Activated CD8-positive, alpha-beta T cell treated with anti-CD3 and anti-CD28 coated beads, Interleukin-2, amount 10 ng/mL, durations not matched to agents 7 days and 5 days (primary cell): Measurements from ENCODE around the gene GUCA1A. TPM values are rescaled to one million over a fixed set of nuclear protein-coding genes. Genes with fewer than 3 reads are reported as not detected.

Source experiments
- ATAC-seq: fragments of 150-1000 bp; cut with Tn5 transposase; one replicate; pipeline ENCODE4 v1.10.0; 2021; ENCODE audit warnings: moderate library complexity
- CTCF ChIA-PET: fragments of 350-600 bp; sonication (Branson Sonifier 250); formaldehyde crosslinking; loops from one replicate; lab custom pipeline; 2021; ENCODE audit warnings: antibody characterized with exemption; lab: Charles Lee
- POLR2A ChIA-PET: fragments of 350-600 bp; sonication (Branson Sonifier 250); formaldehyde crosslinking; loops from one replicate; lab custom pipeline; 2021; ENCODE audit warnings: antibody characterized with exemption; lab: Charles Lee
- DNase-seq: peaks from one replicate; pipeline ENCODE4 v3.0.0-alpha.2; 2020
- H3K27ac Mint-ChIP-seq: one replicate; pipeline ENCODE4 v1.8.0; 2021; ENCODE audit warnings: mild to moderate bottlenecking, mixed read lengths
- H3K27me3 Mint-ChIP-seq: one replicate; pipeline ENCODE4 v1.8.0; 2021; ENCODE audit warnings: low read depth, mixed read lengths
- H3K36me3 Mint-ChIP-seq: one replicate; pipeline ENCODE4 v1.8.0; 2021; ENCODE audit warnings: low read depth, mixed read lengths
- H3K4me1 Mint-ChIP-seq: one replicate; pipeline ENCODE4 v1.8.0; 2021; ENCODE audit warnings: low read depth, mixed read lengths
- H3K4me3 Mint-ChIP-seq: one replicate; pipeline ENCODE4 v1.8.0; 2021; ENCODE audit warnings: mild to moderate bottlenecking, mixed read lengths
- H3K9me3 Mint-ChIP-seq: one replicate; pipeline ENCODE4 v1.8.0; 2022; ENCODE audit warnings: mixed read lengths; ENCODE audit not compliant: insufficient read depth
- total RNA-seq, 2 experiments: library from RNA; stranded (reverse); gene quantifications; one replicate each; pipeline ENCODE4 v1.2.3, GENCODE V29; 2021

Gene GUCA1A
- total RNA-seq: not detected

DNA sequence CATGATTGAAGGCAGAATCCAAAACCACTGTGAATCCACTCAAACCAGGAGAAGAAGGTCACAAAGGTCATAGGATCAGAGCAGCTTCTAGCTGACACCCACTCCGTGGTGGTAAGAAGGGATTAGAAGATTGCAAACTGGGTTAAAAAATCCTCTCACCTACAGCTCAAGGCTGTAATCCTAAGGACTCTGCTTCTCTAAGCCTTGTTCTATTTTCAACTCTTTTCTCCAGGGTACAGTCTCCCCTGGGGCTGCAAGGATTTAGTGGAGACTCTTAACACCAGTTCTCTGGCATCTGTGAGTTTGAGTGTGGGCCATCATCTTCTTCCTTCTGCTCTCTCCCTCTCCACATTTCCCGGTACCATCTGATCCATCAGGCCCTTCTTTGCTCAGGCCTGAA is at the start of gene GUCA1A:
Gene GUCA1A (plus strand): TSS at position 264 of the 400 bp plus-strand sequence. CDS start 250 bp downstream, outside the sequence.
- Mint-ChIP-seq H3K4me1 (no peaks in the 10 kb centered on the region), H3K27me3 (peaks cover 6% of the 10 kb centered on the region), H3K27ac (no peak within 1 kb of the TSS), H3K36me3 (no peaks in the 10 kb centered on the region), H3K9me3 (no peaks in the 10 kb centered on the region), H3K4me3 (no peak within 1 kb of the TSS)
- POLR2A ChIA-PET: no interaction called here
- no peak for ATAC-seq
- CTCF ChIA-PET: interaction anchor here (1.3 kb wide), 1 partner anchor 129 kb away, joined by 3 read pairs; no protein-coding TSS in a partner anchor
- DNase-seq: no peak

DNA sequence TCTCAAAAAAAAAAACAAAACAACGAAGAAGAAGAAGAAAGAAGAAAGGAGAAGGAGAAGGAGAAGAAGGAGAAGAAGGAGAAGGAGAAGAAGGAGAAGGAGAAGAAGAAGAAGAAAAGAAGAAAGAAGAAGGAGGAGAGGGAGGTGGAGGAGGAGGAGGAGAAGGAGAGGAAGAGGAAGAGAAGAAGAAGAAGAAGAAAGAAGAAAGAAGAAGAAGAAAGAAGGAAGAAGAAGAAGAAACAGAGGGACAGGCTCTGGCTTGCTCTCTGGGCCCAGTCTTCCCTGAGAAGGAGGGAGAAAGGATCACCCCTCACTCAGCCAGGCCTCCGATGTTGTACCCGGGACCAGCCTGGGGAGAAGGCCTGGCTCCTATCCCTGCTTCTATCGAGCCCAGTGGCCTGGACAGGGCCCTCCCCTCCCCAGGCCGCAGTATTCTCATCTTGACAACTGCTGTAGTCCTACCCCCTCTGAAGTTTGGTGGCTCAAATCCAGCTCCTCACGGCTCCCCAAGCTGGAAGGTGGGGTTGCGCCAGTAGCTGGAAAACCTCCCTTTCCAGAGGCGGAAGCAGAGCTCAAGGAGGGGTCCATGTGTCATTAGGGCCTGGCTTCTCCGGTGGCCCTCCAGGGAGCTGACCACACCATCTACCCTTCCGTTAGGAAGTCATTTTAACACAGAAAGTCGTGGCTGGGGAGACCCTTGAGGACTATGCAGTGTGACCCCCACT is 49.6 kb upstream of the GUCA1A start:
- no peaks in the 10 kb centered on the region for H3K9me3 Mint-ChIP-seq
- CTCF ChIA-PET: interaction anchor here (0.7 kb wide), 1 partner anchor 14 kb away, joined by 3 read pairs; no protein-coding TSS in a partner anchor

DNA sequence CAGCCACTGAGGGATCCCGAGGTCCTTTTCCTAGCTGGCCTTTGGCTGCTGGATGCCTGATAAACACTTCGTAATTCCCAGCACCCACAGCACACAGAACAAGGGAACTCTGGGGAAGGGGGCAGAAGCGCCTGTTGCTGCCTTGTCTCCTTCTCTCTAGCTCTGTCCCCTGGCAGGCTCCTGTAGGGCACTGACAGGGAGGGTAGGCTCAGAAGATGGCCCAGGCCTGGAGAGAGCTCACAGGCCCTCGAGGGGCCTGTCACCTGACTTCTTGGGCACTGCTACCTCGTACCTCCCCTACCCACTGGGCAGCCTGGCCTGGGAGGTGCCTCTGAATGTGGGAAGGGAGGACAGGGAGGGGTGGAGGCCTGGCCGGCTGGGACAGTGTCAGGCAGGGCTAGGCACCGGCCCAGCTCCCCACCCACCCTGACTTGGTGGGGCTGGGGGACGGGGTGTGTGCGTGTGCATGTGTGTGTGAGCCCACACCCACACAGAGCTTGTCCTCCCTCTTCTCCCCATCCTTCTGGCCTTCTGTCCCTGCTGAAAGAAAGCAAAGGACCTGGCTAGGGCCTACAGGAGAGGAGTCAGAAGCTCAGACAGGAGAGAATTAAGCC is 48.8 kb upstream of the GUCA1A start:
- no peaks in the 10 kb centered on the region for H3K9me3 Mint-ChIP-seq
- no peak for ATAC-seq
- CTCF ChIA-PET: interaction anchor here (0.7 kb wide), 1 partner anchor 13 kb away, joined by 3 read pairs; no protein-coding TSS in a partner anchor
- H3K4me1 Mint-ChIP-seq: no peaks in the 10 kb centered on the region
- H3K27ac Mint-ChIP-seq: no peak overlapping the region
- H3K4me3 Mint-ChIP-seq: no peak overlapping the region
- H3K27me3 Mint-ChIP-seq: no peaks in the 10 kb centered on the region
- POLR2A ChIA-PET: no interaction called here
- no peaks in the 10 kb centered on the region for H3K36me3 Mint-ChIP-seq
- no peak for DNase-seq

More for the DNA sequence above, 49.6 kb upstream of the GUCA1A start:
- Mint-ChIP-seq H3K4me1 (no peaks in the 10 kb centered on the region), H3K36me3 (no peaks in the 10 kb centered on the region), H3K27ac (no peak overlapping the region), H3K27me3 (no peaks in the 10 kb centered on the region), H3K4me3 (no peak overlapping the region)
- ATAC-seq (no peak), DNase-seq (no peak)
- POLR2A ChIA-PET: no interaction called here

DNA sequence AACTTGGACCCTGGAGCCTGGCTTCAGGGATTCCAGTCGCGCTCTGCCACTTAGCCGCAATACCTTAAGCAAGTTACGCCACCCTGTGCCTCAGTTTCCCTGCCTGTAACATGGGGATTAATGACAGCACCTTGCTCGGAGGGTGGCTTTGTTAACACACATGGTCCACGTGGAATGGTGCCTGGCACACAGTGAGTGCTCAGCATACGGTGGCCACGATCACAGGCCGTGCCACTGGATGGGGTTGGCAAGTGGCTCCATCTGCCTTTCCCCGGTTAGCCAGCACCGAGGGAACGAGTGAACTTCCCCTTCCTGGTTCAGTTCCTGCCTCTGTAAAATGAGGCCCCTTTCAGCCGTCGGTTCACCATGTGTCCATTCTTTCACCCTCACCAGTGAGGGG is 47.9 kb upstream of the GUCA1A start:
- ChIA-PET CTCF (interaction anchor here (2.6 kb wide), 1 partner anchor 22 kb away, joined by 8 read pairs; no protein-coding TSS in a partner anchor), POLR2A (no interaction called here)
- Mint-ChIP-seq H3K27me3 (no peaks in the 10 kb centered on the region), H3K4me3 (no peak overlapping the region), H3K27ac (no peak overlapping the region), H3K36me3 (no peaks in the 10 kb centered on the region), H3K4me1 (no peaks in the 10 kb centered on the region), H3K9me3 (no peaks in the 10 kb centered on the region)
- ATAC-seq (no peak), DNase-seq (no peak)

DNA sequence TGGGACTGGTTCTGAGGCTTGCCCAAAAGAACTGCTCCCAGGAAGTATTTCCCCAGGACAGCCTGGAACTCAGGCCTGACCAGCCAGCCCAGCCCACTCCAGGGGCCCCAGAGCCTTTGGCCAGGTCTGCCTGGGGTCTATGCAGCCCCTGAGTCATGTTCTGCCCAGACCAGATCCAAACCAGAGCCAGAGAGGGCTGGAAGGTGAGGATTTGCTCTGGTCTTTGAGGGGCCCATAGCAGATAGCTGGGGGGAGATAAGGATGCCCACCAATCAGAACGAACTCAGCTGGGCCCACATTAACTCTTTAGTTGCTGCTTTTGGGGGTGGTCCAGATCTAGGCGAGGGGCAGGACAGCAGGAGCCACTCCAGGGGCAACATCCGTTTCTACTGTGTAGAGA is 47.5 kb upstream of the GUCA1A start:
- no peaks in the 10 kb centered on the region for H3K27me3 Mint-ChIP-seq
- H3K4me1 Mint-ChIP-seq: no peaks in the 10 kb centered on the region
- no peak overlapping the region for H3K27ac Mint-ChIP-seq
- no peaks in the 10 kb centered on the region for H3K9me3 Mint-ChIP-seq
- POLR2A ChIA-PET: no interaction called here
- H3K4me3 Mint-ChIP-seq: no peak overlapping the region
- CTCF ChIA-PET: interaction anchor here (2.6 kb wide), 1 partner anchor 22 kb away, joined by 8 read pairs; no protein-coding TSS in a partner anchor
- H3K36me3 Mint-ChIP-seq: no peaks in the 10 kb centered on the region
- ATAC-seq: no peak
- DNase-seq: no peak

DNA sequence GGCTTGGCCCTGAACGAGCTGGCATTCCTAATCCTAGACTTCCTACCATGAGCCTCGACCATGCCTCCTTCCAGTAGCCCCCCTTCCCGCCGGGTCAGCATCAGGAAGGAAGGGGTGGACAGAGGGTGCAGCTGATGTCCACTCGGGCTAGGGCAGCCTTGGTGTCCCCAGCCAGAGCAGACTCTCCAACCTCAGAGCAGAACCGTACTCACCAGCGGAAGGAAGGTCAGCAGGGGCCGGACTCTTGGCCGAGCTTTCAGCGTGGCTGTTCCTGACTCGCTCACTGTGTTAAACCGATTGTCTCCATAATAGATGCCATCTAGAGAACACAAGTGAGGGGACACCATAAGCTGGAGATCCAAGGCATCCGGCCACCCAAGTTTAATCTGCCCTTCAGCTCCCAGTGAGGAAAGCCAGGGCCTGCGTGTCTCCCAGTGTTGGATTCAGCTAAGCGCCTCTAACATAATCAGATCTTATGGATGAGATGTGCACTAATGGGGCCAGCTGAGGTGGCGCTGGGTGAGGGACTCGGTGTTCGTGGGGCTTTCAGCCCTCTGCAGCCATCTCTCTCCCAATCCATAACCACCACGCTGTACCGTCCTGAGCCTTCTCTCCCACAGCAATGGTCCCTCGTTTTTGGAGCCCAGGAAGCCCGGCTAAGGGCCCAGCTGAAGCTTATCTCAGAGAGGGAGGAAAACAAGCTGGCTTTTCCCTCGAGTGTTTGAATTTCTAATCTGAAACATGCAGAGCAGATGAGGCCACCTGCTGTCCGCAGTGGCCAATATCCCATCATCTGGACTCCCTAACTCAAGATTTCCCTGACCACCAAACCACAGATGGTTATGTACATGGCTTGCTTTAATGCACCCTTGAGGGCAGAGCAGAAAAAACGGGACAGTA is 44.5 kb upstream of the GUCA1A start:
- no peaks in the 10 kb centered on the region for H3K27me3 Mint-ChIP-seq
- H3K4me1 Mint-ChIP-seq: no peaks in the 10 kb centered on the region
- ChIA-PET POLR2A (no interaction called here), CTCF (interaction anchor here (0.9 to 1.5 kb wide), 4 partner anchors 9 to 419 kb away, joined by 3 read pairs; no protein-coding TSS in a partner anchor)
- no peak overlapping the region for H3K27ac Mint-ChIP-seq
- H3K36me3 Mint-ChIP-seq: no peaks in the 10 kb centered on the region
- no peaks in the 10 kb centered on the region for H3K9me3 Mint-ChIP-seq
- DNase-seq (no peak), ATAC-seq (no peak)
- no peak overlapping the region for H3K4me3 Mint-ChIP-seq

DNA sequence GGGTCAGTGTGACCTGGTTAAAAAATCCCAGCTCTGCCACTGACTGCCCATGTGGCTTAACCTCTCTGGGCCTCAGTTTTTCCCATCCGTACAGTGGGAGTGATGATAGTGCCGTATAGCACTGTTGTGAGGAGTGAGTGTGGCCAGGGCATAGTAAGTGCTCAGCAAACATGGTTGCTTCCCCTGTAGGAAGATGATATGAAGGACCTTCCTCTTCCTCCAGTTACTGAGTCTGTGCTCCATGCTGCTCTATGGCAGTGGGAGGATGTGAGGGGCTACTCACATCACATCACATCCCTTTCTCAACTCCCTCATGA is 43.8 kb upstream of the GUCA1A start:
- ChIA-PET CTCF (interaction anchor here (1.5 kb wide), 1 partner anchor 24 kb away, joined by 3 read pairs; no protein-coding TSS in a partner anchor), POLR2A (no interaction called here)
- no peak overlapping the region for H3K4me3 Mint-ChIP-seq
- H3K9me3 Mint-ChIP-seq: no peaks in the 10 kb centered on the region
- no peaks in the 10 kb centered on the region for H3K27me3 Mint-ChIP-seq
- no peak for DNase-seq
- no peak for ATAC-seq
- no peaks in the 10 kb centered on the region for H3K36me3 Mint-ChIP-seq
- H3K27ac Mint-ChIP-seq: no peak overlapping the region
- no peaks in the 10 kb centered on the region for H3K4me1 Mint-ChIP-seq

DNA sequence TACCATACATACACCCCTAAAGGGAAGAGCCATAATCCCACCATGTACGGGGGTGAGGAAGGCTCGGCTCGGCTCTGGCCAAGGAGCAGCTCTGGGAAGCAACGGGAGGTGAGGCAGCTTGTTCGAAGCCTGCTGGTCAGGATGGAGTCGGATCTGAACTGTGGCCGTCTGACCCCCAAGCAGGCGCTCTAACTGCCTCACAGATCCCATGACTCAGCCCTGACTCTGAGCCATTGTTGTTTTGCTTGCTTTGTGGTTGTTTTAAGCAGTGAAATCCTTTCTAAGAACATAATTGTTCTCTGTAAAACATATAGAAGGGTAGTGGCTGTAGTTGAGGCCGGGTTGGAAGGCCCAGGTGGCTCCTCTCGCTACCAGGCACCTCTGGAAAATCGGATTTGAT is 41.6 kb upstream of the GUCA1A start:
- peaks cover 3% of the 10 kb centered on the region for H3K4me1 Mint-ChIP-seq
- no peak for DNase-seq
- ChIA-PET POLR2A (no interaction called here), CTCF (no interaction called here)
- H3K27ac Mint-ChIP-seq: no peak overlapping the region
- H3K36me3 Mint-ChIP-seq: no peaks in the 10 kb centered on the region
- no peak overlapping the region for H3K4me3 Mint-ChIP-seq
- no peaks in the 10 kb centered on the region for H3K27me3 Mint-ChIP-seq
- ATAC-seq: no peak
- H3K9me3 Mint-ChIP-seq: no peaks in the 10 kb centered on the region

DNA sequence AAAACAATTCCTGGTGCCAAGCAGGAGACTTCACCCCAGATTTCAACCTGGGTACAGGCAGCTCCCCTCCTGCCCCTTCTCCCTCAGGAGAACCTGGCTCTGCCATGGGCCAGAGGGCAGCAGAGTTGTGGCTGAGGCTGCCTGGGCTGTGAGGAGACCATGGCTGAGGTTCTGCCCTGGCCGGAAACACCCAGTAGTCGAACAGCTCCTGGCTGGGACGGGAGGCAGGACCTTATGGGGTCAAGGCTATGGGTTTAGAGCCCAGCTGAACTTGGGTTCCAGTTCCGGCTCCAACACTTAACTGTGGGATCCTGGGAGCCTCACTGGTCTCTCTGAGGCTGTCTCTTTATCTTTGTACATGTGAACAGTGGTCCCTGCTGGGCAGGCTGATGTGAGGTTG is 39.2 kb upstream of the GUCA1A start:
- no peaks in the 10 kb centered on the region for H3K9me3 Mint-ChIP-seq
- no peak overlapping the region for H3K4me3 Mint-ChIP-seq
- H3K4me1 Mint-ChIP-seq: peaks cover 5% of the 10 kb centered on the region
- H3K27me3 Mint-ChIP-seq: no peaks in the 10 kb centered on the region
- CTCF ChIA-PET: interaction anchor here (1.4 kb wide), 1 partner anchor 398 kb away, joined by 3 read pairs; no protein-coding TSS in a partner anchor
- POLR2A ChIA-PET: no interaction called here
- H3K36me3 Mint-ChIP-seq: no peaks in the 10 kb centered on the region
- ATAC-seq: no peak
- no peak overlapping the region for H3K27ac Mint-ChIP-seq
- DNase-seq: no peak

DNA sequence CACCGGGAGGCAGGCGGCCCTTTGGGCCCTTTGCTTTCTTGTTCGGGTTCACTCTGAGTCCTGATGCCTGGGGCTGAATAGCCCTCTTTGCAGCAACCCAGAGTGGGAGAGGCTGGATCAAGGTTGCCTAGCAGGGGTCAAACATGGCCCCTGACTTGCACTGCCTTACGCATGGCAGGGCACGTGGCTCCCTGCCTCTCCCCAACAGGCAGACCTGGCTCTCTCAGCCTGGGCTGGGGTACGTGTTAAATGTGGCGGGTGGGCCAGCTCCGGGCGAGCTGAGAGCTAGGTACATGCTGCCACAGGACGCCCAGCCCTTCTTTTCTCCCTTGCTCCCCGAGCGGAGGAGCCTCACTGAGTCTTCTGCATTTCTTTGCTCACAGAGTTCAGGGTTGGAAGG is 38.0 kb upstream of the GUCA1A start:
- Mint-ChIP-seq H3K4me3 (no peak overlapping the region), H3K27ac (no peak overlapping the region), H3K27me3 (peaks cover 2% of the 10 kb centered on the region), H3K36me3 (no peaks in the 10 kb centered on the region), H3K4me1 (peaks cover 5% of the 10 kb centered on the region), H3K9me3 (no peaks in the 10 kb centered on the region)
- DNase-seq (no peak), ATAC-seq (no peak)
- POLR2A ChIA-PET: no interaction called here
- CTCF ChIA-PET: no interaction called here

DNA sequence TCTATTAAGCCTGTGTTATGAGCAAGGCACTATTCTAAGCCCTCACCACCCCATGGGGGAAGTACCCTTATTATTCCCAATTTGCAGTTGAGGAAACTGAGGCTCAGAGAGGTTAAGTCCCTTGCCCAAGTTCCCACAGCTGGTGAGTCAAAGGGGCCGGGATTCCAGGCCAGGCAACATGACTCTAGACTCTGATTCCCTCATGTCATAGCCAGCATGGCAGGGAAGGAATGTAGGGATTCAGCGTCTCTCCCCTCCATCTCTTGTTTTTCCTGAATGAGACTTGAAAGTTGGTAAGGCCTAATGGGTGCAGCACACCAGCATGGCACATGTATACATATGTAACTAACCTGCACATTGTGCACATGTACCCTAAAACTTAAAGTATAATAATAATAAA is 37.4 kb upstream of the GUCA1A start:
- ChIA-PET POLR2A (no interaction called here), CTCF (interaction anchor here (1.4 to 1.5 kb wide), 2 partner anchors 317 to 320 kb away, joined by 3 read pairs; no protein-coding TSS in a partner anchor)
- no peak for ATAC-seq
- H3K36me3 Mint-ChIP-seq: no peaks in the 10 kb centered on the region
- DNase-seq: no peak
- no peaks in the 10 kb centered on the region for H3K9me3 Mint-ChIP-seq
- no peak overlapping the region for H3K27ac Mint-ChIP-seq
- H3K4me1 Mint-ChIP-seq: peaks cover 5% of the 10 kb centered on the region
- H3K4me3 Mint-ChIP-seq: no peak overlapping the region
- peaks cover 8% of the 10 kb centered on the region for H3K27me3 Mint-ChIP-seq
